GM04503 (cell line): Measurements from ENCODE around the gene MAML1.
"Not testable (repeated sequence)": the region's sequence is repeated elsewhere in the genome, so short reads cannot be mapped to it uniquely, and the experiment has no call there.

ENCODE experiments used
- DNase-seq: peaks from one replicate; pipeline ENCODE4 v3.0.0-alpha.2; 2012; ENCODE audit warnings: low read depth

Gene MAML1

DNA sequence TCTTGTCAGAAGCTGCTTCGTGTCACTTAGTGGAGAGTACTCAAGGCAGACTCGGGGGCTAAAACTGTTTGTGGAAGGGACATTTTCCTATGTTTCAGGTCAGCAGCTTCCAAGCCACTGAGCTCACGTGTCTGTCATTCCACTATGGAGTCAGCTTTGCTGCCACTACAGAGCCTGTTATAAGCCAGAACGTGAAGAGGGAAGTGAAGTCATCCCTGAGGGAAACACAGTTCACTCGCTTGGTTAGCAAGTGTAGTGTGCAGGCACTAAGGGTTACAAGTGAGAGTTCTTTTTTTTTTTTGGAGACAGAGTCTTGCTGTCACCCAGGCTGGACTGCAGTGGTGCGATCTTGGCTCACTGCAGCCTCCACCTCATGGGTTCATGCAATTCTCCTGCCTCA is 36.6 kb downstream of the MAML1 start:
- DNase-seq, result no peak

DNA sequence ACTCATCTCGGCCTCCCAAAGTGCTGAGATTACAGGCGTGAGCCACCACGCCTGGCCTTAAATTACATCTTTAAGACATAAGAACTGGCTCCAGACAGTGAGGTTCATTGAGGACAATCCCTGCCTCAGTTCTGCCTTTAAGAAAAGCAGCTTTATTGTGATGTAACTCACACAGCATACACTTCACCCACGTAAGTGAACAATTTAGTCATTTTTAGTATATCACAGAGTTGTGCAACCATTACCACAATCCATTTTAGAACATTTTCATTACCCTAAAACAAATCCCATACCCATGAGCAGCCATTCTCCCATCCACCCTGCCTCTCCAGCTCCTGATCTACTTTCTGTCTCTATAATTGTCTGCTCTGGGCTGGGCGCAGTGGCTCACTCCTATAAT is 37.2 kb downstream of the MAML1 start:
- no peak for DNase-seq

DNA sequence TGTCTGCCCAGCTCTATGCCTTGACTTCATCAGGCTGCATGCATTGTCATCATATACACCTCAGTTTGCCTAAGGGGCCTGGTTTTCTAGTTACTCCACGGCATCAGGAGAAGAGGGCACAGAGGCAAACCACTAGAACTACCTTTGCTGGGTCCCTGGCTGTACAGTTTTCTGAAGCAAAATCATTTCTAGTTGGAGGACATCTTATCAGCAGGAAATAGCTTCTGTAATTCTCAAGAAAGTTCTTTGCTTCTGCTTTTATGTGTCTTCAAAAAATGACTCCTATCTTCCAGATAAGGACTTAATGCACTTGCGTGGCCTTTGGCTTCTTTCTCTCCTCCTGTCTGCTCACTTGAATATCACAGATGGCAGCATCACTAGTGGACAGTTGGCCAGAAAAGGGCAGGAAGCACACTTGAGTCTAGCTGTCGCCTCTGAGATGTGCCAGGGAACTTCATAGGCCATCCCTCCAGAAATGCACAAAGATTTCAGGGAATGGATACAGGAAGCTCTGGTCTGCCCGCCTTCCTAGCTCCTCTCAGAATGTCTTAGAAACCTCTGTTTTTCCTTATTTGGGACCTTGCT is 38.8 kb downstream of the MAML1 start:
- no peak for DNase-seq

DNA sequence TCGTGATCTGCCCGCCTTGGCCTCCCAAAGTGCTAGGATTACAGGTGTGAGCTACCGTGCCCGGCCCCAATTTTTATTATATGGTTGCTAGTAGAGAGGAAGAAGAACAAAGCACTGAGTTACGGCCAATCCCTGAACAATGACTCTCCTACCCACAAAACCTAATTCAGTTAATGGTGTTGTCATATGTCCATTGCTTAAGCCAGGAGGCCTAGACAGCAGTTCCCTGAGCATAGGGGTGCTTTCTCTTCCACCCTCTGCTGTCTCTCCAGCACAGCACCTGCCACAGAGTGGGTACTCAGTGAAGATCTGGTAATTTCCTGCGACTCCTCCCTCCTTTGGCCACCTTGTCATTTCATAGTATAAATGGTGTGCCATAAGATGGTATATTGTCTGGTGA is 39.7 kb downstream of the MAML1 start:
- no peak for DNase-seq

- DNase-seq, result no peak
Observed at GRCh38 chr5:179773686-179774040, 41.0 kb downstream of the MAML1 start.

- no peak for DNase-seq
Observed at GRCh38 chr5:179774442-179774841, 41.8 kb downstream of the MAML1 start.

DNA sequence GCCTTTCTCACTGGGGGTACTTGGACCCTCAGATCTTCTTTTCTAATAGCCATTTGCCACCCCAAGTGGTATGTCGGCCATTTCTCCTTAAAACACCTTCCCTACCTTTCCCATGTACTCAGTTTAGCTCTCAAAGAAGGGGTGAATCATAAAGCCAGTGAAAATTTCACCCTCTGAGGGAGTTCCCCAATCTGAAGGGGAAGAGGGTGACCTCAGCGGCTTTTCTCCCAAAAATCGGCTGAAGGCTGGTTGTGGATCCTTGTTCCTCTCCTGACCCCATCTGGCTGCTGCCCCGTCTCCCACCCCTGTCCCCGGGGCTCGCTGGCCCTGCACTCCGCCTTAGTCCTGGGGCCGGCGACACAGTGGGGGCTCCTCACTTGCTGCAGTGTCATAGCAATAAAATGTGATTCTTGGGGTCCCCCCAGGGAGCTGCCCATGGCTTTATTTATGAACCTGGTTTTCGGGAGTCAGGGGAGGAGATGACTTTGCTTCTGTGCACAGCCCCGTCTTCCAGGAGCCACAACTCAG is 43.9 kb downstream of the MAML1 start:
- DNase-seq, result no peak

DNA sequence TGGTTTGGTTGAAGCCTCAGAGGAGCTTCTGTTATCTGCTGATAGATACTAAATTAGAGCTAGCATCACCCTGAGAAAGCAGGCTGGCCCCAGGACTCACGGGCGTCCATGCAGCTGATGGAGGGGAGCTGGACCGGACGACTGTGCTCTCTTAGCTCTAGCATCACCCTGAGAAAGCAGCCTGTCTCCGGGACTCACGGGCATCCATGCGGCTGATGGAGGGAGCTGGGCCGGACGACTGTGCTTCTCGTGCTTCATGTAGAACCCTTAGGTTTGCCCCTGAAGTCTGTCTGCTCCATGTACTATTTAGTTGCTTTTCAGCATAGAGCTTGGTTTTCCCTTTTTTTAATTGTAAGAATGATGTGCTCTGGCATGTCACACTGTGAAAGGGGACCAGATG is 44.8 kb downstream of the MAML1 start:
- DNase-seq, result no peak

GRCh38 chr5:179777909-179778308 is 45.3 kb downstream of the MAML1 start:
- no peak for DNase-seq

GRCh38 chr5:179778591-179778990 is 46.0 kb downstream of the MAML1 start:
- no peak for DNase-seq

- no peak for DNase-seq
Observed at GRCh38 chr5:179779826-179780225, 47.2 kb downstream of the MAML1 start.

DNA sequence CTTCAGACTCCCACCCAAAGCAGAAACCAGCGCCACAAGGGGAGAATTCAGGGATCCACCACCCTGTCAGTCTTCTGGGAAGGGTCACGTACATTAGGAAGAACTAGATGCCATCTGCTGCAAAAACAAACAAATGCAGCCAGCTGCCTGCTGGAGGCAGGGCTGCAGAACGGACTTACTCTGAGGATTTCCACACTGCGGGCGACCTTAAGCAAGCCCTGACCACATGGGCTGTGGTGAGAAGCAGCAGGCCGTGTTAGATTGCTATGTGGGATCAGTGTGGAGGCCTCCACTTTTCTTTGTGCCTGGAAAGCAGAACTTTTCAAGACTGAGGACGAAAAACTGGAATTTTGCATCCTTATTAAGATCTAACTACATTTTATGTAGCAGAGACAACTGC is 47.7 kb downstream of the MAML1 start:
- DNase-seq, result no peak

GRCh38 chr5:179781846-179782245 is 49.2 kb downstream of the MAML1 start:
- no peak for DNase-seq

DNA sequence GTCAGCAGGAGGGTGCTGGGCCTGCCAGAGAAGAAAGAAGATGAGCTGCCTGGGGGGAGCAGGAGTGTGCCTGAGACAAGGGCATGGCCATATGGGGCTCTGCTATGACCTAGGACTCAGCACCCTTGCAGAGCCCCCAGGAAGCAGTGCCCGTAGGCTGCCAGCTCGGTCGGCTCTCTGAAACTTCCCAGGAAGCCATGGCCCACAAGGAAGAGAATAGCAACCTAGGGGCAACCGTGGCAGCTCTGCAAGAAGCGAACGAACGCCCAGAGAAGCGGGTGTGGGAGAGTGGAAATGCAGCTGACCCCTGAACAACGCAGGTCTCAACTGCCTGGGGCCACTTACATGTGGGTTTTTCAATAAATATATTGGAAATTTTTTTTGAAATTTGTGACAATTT is 50.5 kb downstream of the MAML1 start:
- DNase-seq, result no peak

GRCh38 chr5:179786861-179787260 is 54.2 kb downstream of the MAML1 start:
- DNase-seq, result no peak

DNA sequence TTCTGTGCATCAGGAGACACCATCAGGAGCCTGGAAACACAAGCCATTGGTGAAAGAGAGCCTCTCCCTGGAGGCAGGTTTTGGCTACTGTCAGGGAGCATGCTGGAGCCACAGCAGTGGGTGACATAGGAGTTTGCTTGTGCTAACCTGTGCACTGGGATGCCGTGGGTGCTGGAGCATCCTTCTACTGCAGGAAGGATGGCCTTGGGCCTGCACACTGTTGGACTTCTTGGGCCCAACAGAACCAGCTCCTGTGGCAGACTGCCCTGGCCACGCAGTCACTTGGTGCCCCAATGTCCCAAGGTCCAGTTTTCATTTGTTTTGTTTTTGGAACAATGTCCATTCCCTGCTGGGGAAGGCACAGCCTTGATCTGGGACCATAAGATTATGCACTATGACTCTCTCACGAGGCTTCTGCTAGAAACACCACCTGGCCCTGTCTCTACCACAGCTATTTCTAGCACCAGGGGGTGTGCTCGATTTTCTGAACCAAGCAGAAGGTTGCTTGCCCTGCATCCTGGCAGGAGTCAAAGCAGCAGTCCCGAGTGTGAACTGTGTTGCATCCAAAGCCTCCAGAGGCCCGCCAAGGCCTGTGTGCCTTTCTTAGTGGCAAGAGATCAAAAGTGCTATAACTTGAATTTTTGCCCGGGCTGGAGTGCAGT is 55.7 kb downstream of the MAML1 start:
- DNase-seq, result no peak

- not testable (repeated sequence) for DNase-seq
Observed at GRCh38 chr5:179789278-179789677, 56.7 kb downstream of the MAML1 start.

DNA sequence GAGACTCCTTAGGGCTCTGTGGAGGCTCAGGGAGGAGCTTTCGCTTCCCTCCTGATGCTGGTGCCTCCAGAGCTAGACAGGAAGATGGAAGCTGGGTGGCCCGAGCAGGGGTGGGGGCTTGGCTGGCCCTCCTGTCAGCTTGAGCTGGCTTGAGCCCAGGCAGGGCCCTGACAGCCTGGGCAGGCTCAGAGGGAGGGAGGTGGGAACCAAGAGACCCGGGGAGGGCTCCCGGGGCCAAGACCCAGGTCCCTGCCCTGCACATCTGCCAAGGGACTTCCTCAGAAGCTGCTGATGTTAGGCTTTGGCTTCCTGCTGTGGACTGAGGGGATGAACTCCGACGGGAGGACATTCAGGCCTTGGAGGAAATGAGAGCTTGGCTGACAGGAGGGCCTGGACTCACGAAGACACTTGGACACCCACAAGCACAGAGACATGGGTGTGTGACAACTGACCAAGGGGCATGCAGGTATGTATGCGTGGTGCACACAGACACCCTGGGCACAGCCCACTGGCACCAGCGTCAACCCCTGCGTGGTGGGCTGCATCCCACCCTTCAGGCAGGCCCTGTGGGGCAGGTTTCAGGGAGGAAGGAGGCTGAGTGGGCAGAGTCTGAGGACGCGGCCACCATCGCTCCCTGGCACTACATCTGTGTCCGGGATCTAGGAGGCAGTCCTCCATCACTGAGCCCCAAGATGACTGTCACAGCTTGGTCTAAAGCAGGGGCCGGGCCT is 59.4 kb downstream of the MAML1 start:
- DNase-seq, result no peak

DNA sequence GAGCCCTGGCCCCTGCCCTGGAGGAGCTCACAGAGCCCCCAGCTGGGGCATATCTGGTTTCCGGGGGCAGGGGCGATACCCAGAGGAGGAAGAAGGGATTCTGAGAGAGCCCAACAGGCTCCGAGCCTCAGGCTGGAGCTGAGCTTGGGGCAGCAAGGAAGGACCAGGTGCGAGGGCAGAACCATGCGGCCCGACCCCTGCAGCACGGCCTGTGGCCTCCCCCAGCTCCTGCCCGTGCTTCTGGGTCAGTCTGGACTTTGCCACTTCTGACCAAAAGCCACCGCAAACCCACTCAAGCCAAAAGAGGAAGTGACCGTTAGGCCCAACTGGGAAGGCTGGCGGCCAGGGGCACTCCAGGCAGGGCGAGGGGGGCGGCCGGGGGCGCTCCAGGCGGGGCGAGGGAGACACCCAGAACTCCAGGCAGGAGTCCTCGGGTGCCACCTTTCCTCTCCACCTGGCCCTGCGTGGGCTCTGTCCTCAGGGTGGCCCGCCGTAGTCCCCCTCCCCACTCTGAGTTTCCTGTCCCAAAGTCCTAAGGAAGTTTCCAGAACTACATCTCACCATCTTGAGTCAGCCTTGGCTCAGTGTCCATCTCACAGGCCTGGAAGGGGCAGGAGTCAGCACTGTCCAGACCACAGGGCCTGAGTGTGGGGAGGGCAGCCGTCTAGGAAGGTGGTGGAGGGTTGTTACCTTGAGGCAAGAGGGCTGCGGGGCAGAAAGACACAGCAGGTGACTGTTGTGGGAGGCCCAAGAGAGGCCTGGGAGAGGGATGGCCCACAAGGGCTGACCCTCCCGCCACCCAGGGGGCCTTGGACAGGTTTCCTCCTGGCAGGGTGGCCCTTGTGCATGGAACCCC is 60.2 kb downstream of the MAML1 start:
- DNase-seq, result no peak

DNA sequence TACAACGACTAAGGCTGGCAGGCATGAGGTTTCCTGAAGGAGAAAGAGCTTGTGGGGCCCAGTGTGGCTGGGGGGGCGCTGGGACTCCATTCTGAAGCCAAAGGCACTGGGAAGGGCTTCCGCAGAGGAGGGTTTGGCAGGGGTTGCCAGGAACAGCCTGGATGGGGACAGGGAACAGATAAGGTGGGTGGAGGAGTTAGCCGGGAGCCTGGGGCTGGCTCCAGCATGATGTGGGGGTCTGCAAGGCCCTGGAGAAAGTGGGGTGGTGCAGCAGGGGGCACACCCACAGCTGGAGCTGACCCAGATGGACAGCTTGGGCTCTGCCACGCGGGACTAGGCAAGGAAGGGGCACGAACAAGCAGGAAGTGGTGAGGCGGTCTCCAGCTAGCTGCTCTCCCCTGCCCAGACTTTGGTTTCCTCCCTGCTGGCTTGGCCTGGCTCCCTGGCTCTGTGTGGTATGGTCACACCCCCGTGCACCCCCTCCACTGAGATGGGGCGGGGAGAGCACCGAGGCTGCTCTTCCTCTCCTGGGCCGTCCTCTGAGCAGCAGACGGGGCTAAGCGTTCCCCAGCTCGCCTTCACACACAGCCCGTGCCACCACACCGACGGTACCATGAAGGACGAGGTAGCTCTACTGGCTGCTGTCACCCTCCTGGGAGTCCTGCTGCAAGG is 61.0 kb downstream of the MAML1 start, which contains the start of gene LTC4S:
LTC4S (plus strand) TSS at position 519 of the 672 bp plus-strand sequence; CDS start at position 614, 95 bp downstream.
- peak; percentile 20 for DNase-seq

DNA sequence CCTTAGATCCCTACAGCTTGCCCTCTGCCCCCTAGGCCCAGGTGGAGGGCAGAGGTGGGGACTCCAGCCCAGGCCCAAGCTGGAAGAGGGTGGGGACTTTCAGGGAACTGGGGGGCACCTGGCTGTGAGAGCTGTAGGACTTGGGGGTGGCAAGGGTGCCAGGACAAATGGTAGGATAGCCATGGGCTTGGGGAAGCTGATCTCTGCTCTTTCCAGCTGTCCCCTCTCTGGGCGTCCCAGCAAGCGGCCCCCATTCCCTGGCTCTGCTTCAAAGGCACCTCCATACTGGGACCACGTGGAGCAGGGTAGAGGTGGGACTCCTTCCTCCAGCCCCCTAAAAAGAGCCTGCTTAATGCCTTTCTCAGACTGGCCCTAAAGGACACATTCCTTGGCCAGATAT is 61.5 kb downstream of the MAML1 start:
- no peak for DNase-seq

- DNase-seq, result no peak
Observed at GRCh38 chr5:179794575-179794974, 62.0 kb downstream of the MAML1 start.
